Duodenal mucosa (tissue), 2 donors: ENCODE results near the gene LSM4.
A peak's percentile ranks its signal among the peaks of the same experiment; 100 is the strongest.

Source experiments
- H3K27ac ChIP-seq: one replicate; pipeline ENCODE4 v1.7.0; 2013; ENCODE audit warnings: low read depth, low read length
- H3K27me3 ChIP-seq, 2 donors: one replicate each; pipeline ENCODE4 v1.7.0; 2013; ENCODE audit warnings: low read length in 2 of 2, control low read depth in 1 of 2; ENCODE audit not compliant: insufficient read depth in 2 of 2, control insufficient read depth in 1 of 2
- H3K36me3 ChIP-seq, 2 donors: one replicate each; pipeline ENCODE4 v1.7.0; 2013; ENCODE audit warnings: low read length in 2 of 2, control low read depth in 1 of 2; ENCODE audit not compliant: insufficient read depth in 2 of 2, control insufficient read depth in 1 of 2
- H3K4me1 ChIP-seq, 2 donors: one replicate each; pipeline ENCODE4 v1.7.0; 2013; ENCODE audit warnings: low read length in 2 of 2, control low read depth in 1 of 2; ENCODE audit not compliant: insufficient read depth in 2 of 2, control insufficient read depth in 1 of 2
- H3K4me3 ChIP-seq, 2 donors: one replicate each; pipeline ENCODE4 v1.7.0; 2013; ENCODE audit warnings: low read length in 2 of 2, low read depth in 1 of 2
- H3K9ac ChIP-seq, 2 donors: one replicate each; pipeline ENCODE4 v1.7.0; 2013; ENCODE audit warnings: low read length in 2 of 2, low read depth in 1 of 2
- H3K9me3 ChIP-seq, 2 donors: one replicate each; pipeline ENCODE4 v1.7.0; 2013; ENCODE audit warnings: low read length in 2 of 2, control low read depth in 1 of 2; ENCODE audit not compliant: control insufficient read depth in 1 of 2

Gene LSM4

DNA sequence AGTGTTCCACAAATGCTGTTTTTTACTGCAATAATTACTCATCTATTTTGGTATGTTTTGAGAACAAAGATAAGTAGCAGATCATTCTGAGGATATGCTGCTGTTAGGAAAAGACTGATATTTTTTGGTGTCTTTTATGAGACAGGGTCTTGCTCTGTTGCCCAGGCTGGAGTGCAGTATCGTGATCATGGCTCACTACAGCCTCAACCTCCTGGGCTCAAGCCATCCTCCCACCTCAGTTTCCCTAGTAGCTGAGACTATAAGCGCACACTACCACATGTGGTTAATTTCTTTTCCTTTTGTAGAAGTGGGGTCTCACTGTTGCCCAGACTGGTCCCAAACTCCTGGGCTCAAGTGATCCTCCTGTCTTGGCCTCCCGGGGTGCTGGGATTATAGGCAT is 9.5 kb downstream of the LSM4 start:
- H3K4me1 ChIP-seq, result peaks cover 37 to 52% of the 10 kb centered on the region in 2 donors
- H3K27ac ChIP-seq, result no peak overlapping the region
- peak overlapping the region in 1 of 2 donors; percentile 25 for H3K9ac ChIP-seq
- no peak overlapping the region for H3K4me3 ChIP-seq
- H3K27me3 ChIP-seq, result no peaks in the 10 kb centered on the region
- H3K9me3 ChIP-seq, result no peaks in the 10 kb centered on the region
- peaks cover 9 to 41% of the 10 kb centered on the region in 2 donors for H3K36me3 ChIP-seq

- H3K9me3 ChIP-seq, result no peaks in the 10 kb centered on the region
- H3K9ac ChIP-seq, result peak overlapping the region; percentile 40 to 60
- H3K36me3 ChIP-seq, result peaks cover 9 to 46% of the 10 kb centered on the region in 2 donors
- H3K27me3 ChIP-seq, result no peaks in the 10 kb centered on the region
- H3K4me3 ChIP-seq, result peak overlapping the region in 1 of 2 donors; percentile 10
- H3K27ac ChIP-seq, result peak overlapping the region; percentile 8
- peaks cover 28 to 43% of the 10 kb centered on the region in 2 donors for H3K4me1 ChIP-seq
Observed at GRCh38 chr19:18312092-18312534, 10.8 kb downstream of the LSM4 start.

- Histone ChIP-seq H3K4me3 (no peak overlapping the region), H3K4me1 (peaks cover 30 to 42% of the 10 kb centered on the region in 2 donors), H3K9ac (peak overlapping the region; percentile 40 to 60), H3K36me3 (peaks cover 9 to 46% of the 10 kb centered on the region in 2 donors), H3K27ac (peak overlapping the region; percentile 69), H3K9me3 (no peaks in the 10 kb centered on the region), H3K27me3 (no peaks in the 10 kb centered on the region)
Observed at GRCh38 chr19:18311502-18312091, 11.3 kb downstream of the LSM4 start.

DNA sequence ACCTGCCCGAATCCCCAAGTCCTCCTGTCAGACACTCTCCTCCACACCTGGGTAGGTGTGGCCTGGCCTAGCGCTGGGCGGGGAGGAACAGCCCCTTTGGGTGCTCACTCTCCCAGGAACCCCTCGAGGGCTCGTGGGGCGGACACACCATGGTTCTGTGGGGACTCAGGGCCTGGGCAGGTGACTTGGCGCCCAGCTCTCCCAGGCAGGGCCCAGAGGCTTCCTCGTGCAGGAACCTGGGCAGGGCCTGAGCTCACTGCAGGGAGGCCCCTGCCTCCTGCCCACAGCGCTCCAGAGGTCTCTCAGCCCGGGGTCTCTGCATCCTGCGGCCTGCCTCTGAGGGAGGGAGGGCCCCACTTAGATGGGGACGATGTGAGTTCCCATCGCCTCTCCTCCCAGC is 11.9 kb downstream of the LSM4 start:
- peak overlapping the region; percentile 69 for H3K27ac ChIP-seq
- no peaks in the 10 kb centered on the region for H3K9me3 ChIP-seq
- H3K36me3 ChIP-seq, result peaks cover 9 to 46% of the 10 kb centered on the region in 2 donors
- H3K4me1 ChIP-seq, result peaks cover 33 to 40% of the 10 kb centered on the region in 2 donors
- H3K27me3 ChIP-seq, result no peaks in the 10 kb centered on the region
- H3K9ac ChIP-seq, result peak overlapping the region; percentile 40 to 60
- H3K4me3 ChIP-seq, result no peak overlapping the region

- Histone ChIP-seq H3K36me3 (peaks cover 9 to 46% of the 10 kb centered on the region in 2 donors), H3K4me3 (no peak overlapping the region), H3K9me3 (no peaks in the 10 kb centered on the region), H3K4me1 (peaks cover 40 to 41% of the 10 kb centered on the region in 2 donors), H3K27ac (peak overlapping the region; percentile 73), H3K27me3 (no peaks in the 10 kb centered on the region), H3K9ac (peak overlapping the region; percentile 38 to 60)
Observed at GRCh38 chr19:18310118-18310909, 12.6 kb downstream of the LSM4 start.

- peaks cover 9 to 44% of the 10 kb centered on the region in 2 donors for H3K36me3 ChIP-seq
- H3K9me3 ChIP-seq, result no peaks in the 10 kb centered on the region
- no peak overlapping the region for H3K4me3 ChIP-seq
- H3K27ac ChIP-seq, result peak overlapping the region; percentile 73
- peak overlapping the region; percentile 38 to 60 for H3K9ac ChIP-seq
- H3K4me1 ChIP-seq, result peaks cover 46 to 47% of the 10 kb centered on the region in 2 donors
- H3K27me3 ChIP-seq, result no peaks in the 10 kb centered on the region
Observed at GRCh38 chr19:18309525-18310064, 13.3 kb downstream of the LSM4 start.

DNA sequence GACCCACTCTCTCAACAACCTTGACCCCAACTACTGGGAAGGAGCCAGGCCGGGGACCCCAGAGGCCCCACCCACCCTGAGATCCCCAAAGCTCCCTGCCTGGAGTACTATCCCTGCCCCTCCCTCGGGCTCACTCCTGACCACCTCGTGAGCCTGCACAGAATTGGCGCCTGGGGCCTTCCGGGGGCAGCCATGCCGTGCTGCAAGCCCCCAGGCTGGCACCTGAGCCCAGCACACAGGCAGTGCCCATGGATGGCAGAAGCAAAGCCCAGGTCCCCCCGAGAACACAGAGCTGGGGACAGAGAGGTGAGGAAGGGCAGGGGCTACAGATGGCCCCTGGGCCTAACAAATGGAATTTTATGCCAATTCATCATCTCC is 13.9 kb downstream of the LSM4 start:
- H3K27ac ChIP-seq, result no peak overlapping the region
- H3K4me1 ChIP-seq, result peaks cover 48 to 53% of the 10 kb centered on the region in 2 donors
- no peak overlapping the region for H3K4me3 ChIP-seq
- no peaks in the 10 kb centered on the region for H3K9me3 ChIP-seq
- H3K36me3 ChIP-seq, result peaks cover 9 to 40% of the 10 kb centered on the region in 2 donors
- no peaks in the 10 kb centered on the region for H3K27me3 ChIP-seq
- no peak overlapping the region for H3K9ac ChIP-seq

DNA sequence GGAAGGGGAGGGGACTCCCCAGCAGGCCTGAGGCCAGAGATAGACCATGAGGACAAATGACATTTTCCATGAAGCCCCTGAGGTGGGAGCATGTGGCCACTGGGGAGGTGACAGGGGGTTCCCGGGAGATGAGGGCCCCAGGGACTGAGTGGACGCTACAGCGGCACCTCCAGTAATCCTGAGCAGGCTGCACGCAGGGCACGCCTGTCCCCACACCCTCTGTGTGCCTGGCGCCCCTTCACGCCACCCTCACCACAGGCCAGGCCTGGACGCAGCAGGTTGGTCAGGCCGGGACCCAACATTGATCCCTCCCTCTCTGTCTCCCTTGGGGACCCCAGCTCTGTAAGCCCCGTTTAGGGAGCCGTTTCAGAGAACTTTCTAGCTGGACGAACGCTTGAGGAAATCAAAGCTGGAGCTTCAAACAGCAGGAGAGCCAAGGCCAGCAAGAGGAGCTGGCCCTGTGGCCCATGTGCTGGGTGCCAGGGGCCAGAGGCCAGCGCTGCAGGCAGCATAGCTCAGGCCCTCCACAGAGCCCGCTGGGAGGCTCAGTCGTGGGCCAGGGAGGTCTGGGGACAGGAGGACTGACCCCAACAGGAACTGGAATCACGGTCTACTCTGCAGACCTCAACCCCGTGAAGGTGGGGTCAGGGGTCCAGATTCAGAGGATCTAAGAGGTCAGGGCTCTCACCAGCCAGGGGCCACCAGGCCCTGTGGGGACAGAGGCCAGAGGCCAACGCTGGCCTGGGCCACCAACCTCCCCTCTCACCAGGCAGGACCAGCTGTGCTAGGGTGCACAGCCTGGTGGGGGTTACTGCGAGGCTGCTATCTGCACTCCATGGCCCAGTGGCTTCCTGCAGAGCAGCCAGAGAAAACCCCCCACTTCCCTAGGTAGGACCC is 14.6 kb downstream of the LSM4 start:
- Histone ChIP-seq H3K9me3 (no peaks in the 10 kb centered on the region), H3K27ac (no peak overlapping the region), H3K9ac (no peak overlapping the region), H3K27me3 (no peaks in the 10 kb centered on the region), H3K36me3 (peaks cover 9 to 37% of the 10 kb centered on the region in 2 donors), H3K4me3 (no peak overlapping the region), H3K4me1 (peaks cover 52 to 60% of the 10 kb centered on the region in 2 donors)

GRCh38 chr19:18307271-18307681 is 15.6 kb downstream of the LSM4 start:
- Histone ChIP-seq H3K9me3 (no peaks in the 10 kb centered on the region), H3K4me1 (peaks cover 43 to 61% of the 10 kb centered on the region in 2 donors), H3K27me3 (no peaks in the 10 kb centered on the region), H3K27ac (peak overlapping the region; percentile 10), H3K4me3 (no peak overlapping the region), H3K9ac (no peak overlapping the region), H3K36me3 (peaks cover 5 to 29% of the 10 kb centered on the region in 2 donors)
